Epithelial cell of proximal tubule (primary cell): ENCODE results near the gene MYBBP1A. TPM values are rescaled to one million over a fixed set of nuclear protein-coding genes. Genes with fewer than 3 reads are reported as not detected.
"Not testable (repeated sequence)": the region's sequence is repeated elsewhere in the genome, so short reads cannot be mapped to it uniquely, and the experiment has no call there.

Source experiments
- DNase-seq: peaks from one replicate; pipeline ENCODE4 v3.0.0-alpha.2; 2011; ENCODE audit warnings: low read depth
- H3K4me3 ChIP-seq: 2 replicates; pipeline ENCODE4 v1.5.1; 2011; ENCODE audit warnings: low read depth, mild to moderate bottlenecking, low read length
- total RNA-seq: library from RNA; depleted of rRNA; stranded (reverse); fragments of >200 nt; gene quantifications from 2 replicates; pipeline ENCODE4 v1.2.3, GENCODE V29; 2015
- TF ChIP-seq, protein P1 (sequence below): conservative IDR thresholded peaks from 2 replicates; pipeline ENCODE4 v1.5.1; 2012; ENCODE audit warnings: low read depth, mild to moderate bottlenecking, low read length

MYBBP1A gene
- total RNA-seq, 1 donor from 2014 or later: 70.9 TPM

GRCh38 chr17:4582691-4583090, 27.5 kb upstream of the MYBBP1A start:
- TF ChIP-seq, protein P1, sequence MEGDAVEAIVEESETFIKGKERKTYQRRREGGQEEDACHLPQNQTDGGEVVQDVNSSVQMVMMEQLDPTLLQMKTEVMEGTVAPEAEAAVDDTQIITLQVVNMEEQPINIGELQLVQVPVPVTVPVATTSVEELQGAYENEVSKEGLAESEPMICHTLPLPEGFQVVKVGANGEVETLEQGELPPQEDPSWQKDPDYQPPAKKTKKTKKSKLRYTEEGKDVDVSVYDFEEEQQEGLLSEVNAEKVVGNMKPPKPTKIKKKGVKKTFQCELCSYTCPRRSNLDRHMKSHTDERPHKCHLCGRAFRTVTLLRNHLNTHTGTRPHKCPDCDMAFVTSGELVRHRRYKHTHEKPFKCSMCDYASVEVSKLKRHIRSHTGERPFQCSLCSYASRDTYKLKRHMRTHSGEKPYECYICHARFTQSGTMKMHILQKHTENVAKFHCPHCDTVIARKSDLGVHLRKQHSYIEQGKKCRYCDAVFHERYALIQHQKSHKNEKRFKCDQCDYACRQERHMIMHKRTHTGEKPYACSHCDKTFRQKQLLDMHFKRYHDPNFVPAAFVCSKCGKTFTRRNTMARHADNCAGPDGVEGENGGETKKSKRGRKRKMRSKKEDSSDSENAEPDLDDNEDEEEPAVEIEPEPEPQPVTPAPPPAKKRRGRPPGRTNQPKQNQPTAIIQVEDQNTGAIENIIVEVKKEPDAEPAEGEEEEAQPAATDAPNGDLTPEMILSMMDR: no peak
- no peak for DNase-seq
- H3K4me3 ChIP-seq: no peak overlapping the region

DNA sequence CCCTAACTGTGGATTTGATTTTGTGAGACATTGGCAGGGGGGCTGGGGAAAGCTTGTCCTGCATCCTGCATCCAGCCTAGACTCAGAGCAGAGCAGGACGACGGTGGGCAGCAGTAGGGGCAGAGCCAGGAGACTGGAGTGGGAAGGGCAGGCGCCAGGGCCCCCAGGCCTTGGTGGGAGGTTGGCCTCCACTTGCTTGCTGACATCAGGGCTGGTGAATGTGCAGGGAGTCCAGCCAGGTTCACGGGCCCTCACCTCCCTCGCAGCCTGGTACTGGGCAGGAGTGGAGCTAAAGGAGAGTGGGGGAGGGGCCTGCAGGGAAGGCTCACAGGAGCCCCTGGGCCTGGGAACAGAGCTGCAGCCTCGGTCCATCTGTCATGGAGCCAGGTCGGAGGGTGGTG, 26.9 kb upstream of the MYBBP1A start:
- TF ChIP-seq, protein P1: no peak
- no peak overlapping the region for H3K4me3 ChIP-seq
- DNase-seq: no peak

- DNase-seq: no peak
- TF ChIP-seq, protein P1: no peak
- H3K4me3 ChIP-seq: no peak overlapping the region
Measured at GRCh38 chr17:4580291-4580690, 25.1 kb upstream of the MYBBP1A start.

- TF ChIP-seq, protein P1: no peak
- H3K4me3 ChIP-seq: no peak overlapping the region
- no peak for DNase-seq
Measured at GRCh38 chr17:4579678-4580077, 24.5 kb upstream of the MYBBP1A start.

- H3K4me3 ChIP-seq, DNase-seq: not testable (repeated sequence)
Measured at GRCh38 chr17:4578349-4578748, 23.2 kb upstream of the MYBBP1A start.

GRCh38 chr17:4577386-4577993, 22.3 kb upstream of the MYBBP1A start:
- TF ChIP-seq, protein P1: no peak
- no peak for DNase-seq
- H3K4me3 ChIP-seq: no peak overlapping the region

- DNase-seq: no peak
- TF ChIP-seq, protein P1: no peak
- H3K4me3 ChIP-seq: no peak overlapping the region
Measured at GRCh38 chr17:4576729-4577322, 21.6 kb upstream of the MYBBP1A start.
